OCI-LY1 (cell line): ENCODE measurements around the gene RSBN1L.

Source experiments
- H2AFZ ChIP-seq: fragments of 200-600 bp; sonication (generic), shearing (Covaris generic); 2 replicates; pipeline ENCODE4 v1.6.0; 2014; ENCODE audit warnings: antibody characterized with exemption, mild to moderate bottlenecking, low read length
- H3F3A ChIP-seq: fragments of 200-600 bp; sonication (generic), shearing (Covaris generic); 2 replicates; pipeline ENCODE4 v1.6.0; 2014; ENCODE audit warnings: mild to moderate bottlenecking, antibody characterized with exemption, low read length, moderate library complexity; ENCODE audit not compliant: insufficient read depth
- H3K27ac ChIP-seq: fragments of 200-600 bp; sonication (generic); 2 replicates; pipeline ENCODE4 v1.5.1; 2014; ENCODE audit warnings: low read length, mixed run types, mild to moderate bottlenecking, low read depth; ENCODE audit not compliant: poor library complexity, severe bottlenecking
- H3K27me3 ChIP-seq: fragments of 200-600 bp; sonication (generic); 2 replicates; pipeline ENCODE4 v1.6.0; 2014; ENCODE audit warnings: antibody characterized with exemption, mild to moderate bottlenecking, low read length, moderate library complexity; ENCODE audit not compliant: insufficient read depth
- H3K36me3 ChIP-seq: fragments of 200-600 bp; sonication (generic); 2 replicates; pipeline ENCODE4 v1.6.1; 2014; ENCODE audit warnings: mild to moderate bottlenecking, antibody characterized with exemption, low read length, moderate library complexity, mixed read lengths; ENCODE audit not compliant: insufficient read depth
- H3K4me1 ChIP-seq: fragments of 200-600 bp; sonication (generic); 2 replicates; pipeline ENCODE4 v1.5.1; 2014; ENCODE audit warnings: mild to moderate bottlenecking, low read length, moderate library complexity; ENCODE audit not compliant: insufficient read depth, severe bottlenecking
- H3K4me2 ChIP-seq: fragments of 200-600 bp; sonication (generic), shearing (Covaris generic); 2 replicates; pipeline ENCODE4 v1.6.1; 2014; ENCODE audit warnings: low read length
- H3K4me3 ChIP-seq: fragments of 200-600 bp; sonication (generic); 2 replicates; pipeline ENCODE4 v1.5.1; 2014; ENCODE audit warnings: low read length, low read depth, mild to moderate bottlenecking, mixed read lengths; ENCODE audit not compliant: poor library complexity, severe bottlenecking
- H3K79me2 ChIP-seq: fragments of 200-600 bp; shearing (Covaris generic); 2 replicates; pipeline ENCODE4 v1.6.1; 2016; ENCODE audit warnings: mixed run types, low read length, mixed read lengths; ENCODE audit not compliant: insufficient read depth
- H3K9ac ChIP-seq: fragments of 200-600 bp; sonication (generic), shearing (Covaris generic); 2 replicates; pipeline ENCODE4 v1.6.1; 2014; ENCODE audit warnings: mild to moderate bottlenecking, low read length, mixed read lengths
- H3K9me2 ChIP-seq: fragments of 200-600 bp; sonication (generic), shearing (Covaris generic); 2 replicates; pipeline ENCODE4 v1.6.1; 2014; ENCODE audit warnings: low read depth, mild to moderate bottlenecking, low read length, mixed read lengths
- H3K9me3 ChIP-seq: fragments of 200-600 bp; shearing (Covaris generic); 2 replicates; pipeline ENCODE4 v1.6.1; 2014; ENCODE audit warnings: low read length, mixed read lengths
- H4K20me1 ChIP-seq: fragments of 200-600 bp; sonication (generic), shearing (Covaris generic); 2 replicates; pipeline ENCODE4 v1.6.0; 2016; ENCODE audit warnings: mild to moderate bottlenecking, low read length; ENCODE audit not compliant: insufficient read depth
- CTCF ChIP-seq: fragments of 200-600 bp; sonication (generic), shearing (Covaris generic); IDR thresholded peaks from 2 replicates; pipeline ENCODE4 v1.5.1; 2017; ENCODE audit warnings: mild to moderate bottlenecking, antibody characterized with exemption, low read length, moderate library complexity, mixed read lengths
- EZH2 ChIP-seq: fragments of 200-600 bp; sonication (generic), shearing (Covaris generic); IDR thresholded peaks from 2 replicates; pipeline ENCODE4 v1.8.0; 2017; ENCODE audit warnings: borderline replicate concordance, mixed run types, mild to moderate bottlenecking, antibody characterized with exemption, low read length, moderate library complexity, mixed read lengths

Gene RSBN1L

GRCh38 chr7:77799078-77799964 is 103.1 kb downstream of the RSBN1L start:
- peaks cover 51% of the 10 kb centered on the region for H3K4me1 ChIP-seq
- no peaks in the 10 kb centered on the region for H4K20me1 ChIP-seq
- no peaks in the 10 kb centered on the region for H3F3A ChIP-seq
- peaks cover 73% of the 10 kb centered on the region for H3K79me2 ChIP-seq
- H2AFZ ChIP-seq: no peak overlapping the region
- H3K4me3 ChIP-seq: peak overlapping the region; percentile 90
- no peaks in the 10 kb centered on the region for H3K9me3 ChIP-seq
- TF ChIP-seq EZH2 (no peak), CTCF (no peak; the same call in 1 of the 2 replicates)
- peaks cover 6% of the 10 kb centered on the region; the same call in 1 of the 2 replicates for H3K36me3 ChIP-seq
- H3K27ac ChIP-seq: peak overlapping the region; percentile 39
- peak overlapping the region; percentile 82 for H3K9ac ChIP-seq
- no peaks in the 10 kb centered on the region for H3K9me2 ChIP-seq
- H3K4me2 ChIP-seq: peak overlapping the region; percentile 93
- no peaks in the 10 kb centered on the region for H3K27me3 ChIP-seq

GRCh38 chr7:77800158-77800557 is 103.9 kb downstream of the RSBN1L start:
- Histone ChIP-seq H3K9ac (peak overlapping the region; percentile 82), H3F3A (no peaks in the 10 kb centered on the region), H3K4me3 (peak overlapping the region; percentile 90), H3K9me3 (no peaks in the 10 kb centered on the region), H3K4me1 (peaks cover 51% of the 10 kb centered on the region), H3K27me3 (no peaks in the 10 kb centered on the region), H3K4me2 (peak overlapping the region; percentile 93), H3K36me3 (no peaks in the 10 kb centered on the region), H3K79me2 (peaks cover 80% of the 10 kb centered on the region), H2AFZ (no peak overlapping the region), H3K27ac (no peak overlapping the region), H3K9me2 (no peaks in the 10 kb centered on the region), H4K20me1 (no peaks in the 10 kb centered on the region)
- TF ChIP-seq EZH2: no peak
- peak; percentile 18; the same call in 1 of the 2 replicates for TF ChIP-seq CTCF

GRCh38 chr7:77800730-77801129 is 104.5 kb downstream of the RSBN1L start:
- Histone ChIP-seq H4K20me1 (no peaks in the 10 kb centered on the region), H3F3A (no peaks in the 10 kb centered on the region), H3K4me3 (peak overlapping the region; percentile 90), H3K27ac (no peak overlapping the region), H3K9me2 (no peaks in the 10 kb centered on the region), H3K9me3 (0 out of 2 replicates have a peak, but pooled peaks cover 5% of the 10 kb centered on the region), H3K79me2 (peaks cover 83% of the 10 kb centered on the region), H3K27me3 (no peaks in the 10 kb centered on the region), H3K4me1 (peaks cover 48% of the 10 kb centered on the region), H2AFZ (no peak overlapping the region), H3K36me3 (no peaks in the 10 kb centered on the region; the same call in 1 of the 2 replicates), H3K4me2 (peak overlapping the region; percentile 93), H3K9ac (no peak overlapping the region)
- TF ChIP-seq EZH2 (no peak), CTCF (no peak; the same call in 1 of the 2 replicates)
